ENCODE measurements around the gene NECTIN1.

- TF ChIP-seq EZH2phosphoT487 (IDR thresholded peaks at IDR 0.05; ENCODE audit: insufficient read depth, low read depth) (no peak), EZH2 (IDR thresholded peaks at IDR 0.05; ENCODE audit: insufficient read depth, poor library complexity, severe bottlenecking) (no peak)
Measured at GRCh38 chr11:119693253-119693815, 35.7 kb downstream of the NECTIN1 start.
